Activated CD4-positive, alpha-beta T cell treated with anti-CD3 and anti-CD28 coated beads, Interleukin-2, amount 50 U/mL, for 24 hours (primary cell): ENCODE measurements around the gene TFPI2.
A peak's percentile ranks its signal among the peaks of the same experiment; 100 is the strongest.
"Not testable (repeated sequence)": the region's sequence is repeated elsewhere in the genome, so short reads cannot be mapped to it uniquely, and the experiment has no call there.

Experiments used
- DNase-seq, 2 donors: peaks; one replicate each; pipeline ENCODE4 v3.0.0-alpha.2; 2020; ENCODE audit warnings: low read depth in 1 of 2, low spot score in 1 of 2

TFPI2 gene

GRCh38 chr7:93890464-93891068 is at the start of gene TFPI2:
Gene TFPI2 (minus strand): TSS chr7:93890753. CDS start chr7:93890678, 75 bp downstream.
- no peak for DNase-seq

GRCh38 chr7:93938293-93938692 is 47.7 kb upstream of the TFPI2 start:
- DNase-seq, result no peak

GRCh38 chr7:93937818-93938217 is 47.3 kb upstream of the TFPI2 start:
- no peak for DNase-seq

GRCh38 chr7:93935102-93935501 is 44.5 kb upstream of the TFPI2 start:
- no peak for DNase-seq

- DNase-seq, result no peak
These were observed 42.6 kb upstream of the TFPI2 start for GRCh38 chr7:93933156-93933555.

- no peak for DNase-seq
These were observed 41.1 kb upstream of the TFPI2 start for GRCh38 chr7:93931655-93932054.

- no peak for DNase-seq
These were observed 37.0 kb upstream of the TFPI2 start for GRCh38 chr7:93927585-93927984.

- no peak for DNase-seq
These were observed 36.2 kb upstream of the TFPI2 start for GRCh38 chr7:93926800-93927199.

- DNase-seq, result no peak
These were observed 33.4 kb upstream of the TFPI2 start for GRCh38 chr7:93923942-93924341.

GRCh38 chr7:93923296-93923695 is 32.7 kb upstream of the TFPI2 start:
- no peak for DNase-seq

- peak in 1 of 2 donors; percentile 1 for DNase-seq
These were observed 31.3 kb upstream of the TFPI2 start, which contains the start of gene GNG11 for GRCh38 chr7:93921607-93922566. Gene GNG11 (plus strand): TSS chr7:93921735. CDS start chr7:93922138, 403 bp downstream.

GRCh38 chr7:93921186-93921585 is 30.6 kb upstream of the TFPI2 start:
- no peak for DNase-seq

- DNase-seq, result no peak
These were observed 30.1 kb upstream of the TFPI2 start for GRCh38 chr7:93920496-93921182.

- DNase-seq, result not testable (repeated sequence)
These were observed 25.8 kb upstream of the TFPI2 start for GRCh38 chr7:93916315-93916714.

- not testable (repeated sequence) for DNase-seq
These were observed 25.3 kb upstream of the TFPI2 start for GRCh38 chr7:93915888-93916287.

GRCh38 chr7:93915206-93915842 is 24.8 kb upstream of the TFPI2 start:
- not testable (repeated sequence) for DNase-seq

GRCh38 chr7:93914581-93915066 is 24.1 kb upstream of the TFPI2 start:
- no peak for DNase-seq

GRCh38 chr7:93913197-93913596 is 22.6 kb upstream of the TFPI2 start:
- no peak for DNase-seq

GRCh38 chr7:93911661-93912060 is 21.1 kb upstream of the TFPI2 start:
- DNase-seq, result not testable (repeated sequence)

GRCh38 chr7:93911242-93911641 is 20.7 kb upstream of the TFPI2 start:
- DNase-seq, result not testable (repeated sequence)
